Thymus (tissue), 11 donors: ENCODE data around the gene PKDREJ. TPM values are rescaled to one million over a fixed set of nuclear protein-coding genes. Genes with fewer than 3 reads are reported as not detected.
A peak's percentile ranks its signal among the peaks of the same experiment; 100 is the strongest.

Experiments used
- DNase-seq, 9 donors: peaks; one replicate each; pipeline ENCODE4 v3.0.0-alpha.2; 2013; ENCODE audit warnings: low spot score in 9 of 9, low read depth in 6 of 9, missing footprints in 1 of 9
- H3K27ac ChIP-seq, 2 donors: one replicate each; pipeline ENCODE4 v1.5.1; 2013; ENCODE audit warnings: control low read depth in 1 of 2, low read depth in 1 of 2, low read length in 1 of 2, mild to moderate bottlenecking in 1 of 2, moderate library complexity in 1 of 2
- H3K27me3 ChIP-seq, 2 donors: one replicate each; pipeline ENCODE4 v1.5.1; 2013; ENCODE audit warnings: low read length in 1 of 2; ENCODE audit not compliant: control insufficient read depth in 2 of 2, insufficient read depth in 1 of 2
- H3K36me3 ChIP-seq, 2 donors: one replicate each; pipeline ENCODE4 v1.5.1; 2013; ENCODE audit warnings: low read length in 1 of 2, mild to moderate bottlenecking in 1 of 2, moderate library complexity in 1 of 2; ENCODE audit not compliant: control insufficient read depth in 2 of 2, insufficient read depth in 2 of 2
- H3K4me1 ChIP-seq, 2 donors: one replicate each; pipeline ENCODE4 v1.5.1; 2013; ENCODE audit warnings: low read length in 2 of 2; ENCODE audit not compliant: control insufficient read depth in 2 of 2, insufficient read depth in 2 of 2
- H3K4me3 ChIP-seq, 2 donors: one replicate each; pipeline ENCODE4 v1.5.1; 2013; ENCODE audit warnings: low read length in 2 of 2, control low read depth in 1 of 2, mild to moderate bottlenecking in 1 of 2
- H3K9me3 ChIP-seq, 2 donors: one replicate each; pipeline ENCODE4 v1.5.1; 2013; ENCODE audit warnings: low read length in 1 of 2, mild to moderate bottlenecking in 1 of 2; ENCODE audit not compliant: control insufficient read depth in 2 of 2, insufficient read depth in 1 of 2
- WGBS: extraction: QIAGEN DNeasy Blood & Tissue Kit; methylation state at CpG from one replicate; pipeline ENCODE4 v1.1.7; 2013; 5-methylcytosine and 5-hydroxymethylcytosine counted together
- polyA plus RNA-seq: library from polyadenylated mRNA; stranded (reverse); fragments of 200-250 nt; gene quantifications from one replicate; pipeline ENCODE4 v1.2.3, GENCODE V29; 2013
- total RNA-seq: library from RNA; stranded (reverse); fragments of 120-200 nt; gene quantifications from one replicate; pipeline ENCODE4 v1.2.4, GENCODE V29; 2013
- donor health status: healthy.

PKDREJ gene
- total and polyA plus RNA-seq, 2 donors: 0.02 TPM; not detected in 1

- Histone ChIP-seq H3K36me3 (peaks cover 9 to 29% of the 10 kb centered on the region in 2 donors), H3K4me3 (peak overlapping the region; percentile 61 to 79), H3K27ac (peak overlapping the region in 1 of 2 donors; percentile 77), H3K27me3 (no peaks in the 10 kb centered on the region), H3K9me3 (peaks cover 0 to 3% of the 10 kb centered on the region in 2 donors), H3K4me1 (peaks cover 31 to 59% of the 10 kb centered on the region in 2 donors)
- peak in 3 of 9 donors; percentile 13 to 58 (median 24) for DNase-seq
- 7% methylated on average over 32 of the region's 32 CpGs for WGBS
These were observed 34.1 kb upstream of the PKDREJ start for GRCh38 chr22:46297151-46297812.

GRCh38 chr22:46296257-46297150, 33.4 kb upstream of the PKDREJ start, which contains the start of gene GTSE1:
TSS of gene GTSE1 (plus strand) at chr22:46296870. CDS start at chr22:46297401, 531 bp downstream.
- peak; percentile 97 to 100 (median 99) for DNase-seq
- 3% methylated on average over 76 of the region's 76 CpGs for WGBS
- Histone ChIP-seq H3K27ac (peak within 1 kb of the TSS; percentile 88 to 91), H3K36me3 (peaks cover 9 to 25% of the 10 kb centered on the region in 2 donors), H3K4me3 (peak within 1 kb of the TSS; percentile 61 to 79), H3K9me3 (peaks cover 0 to 8% of the 10 kb centered on the region in 2 donors), H3K27me3 (no peaks in the 10 kb centered on the region), H3K4me1 (peaks cover 31 to 59% of the 10 kb centered on the region in 2 donors)

- peaks cover 5 to 16% of the 10 kb centered on the region in 2 donors for H3K36me3 ChIP-seq
These were observed 32.3 kb upstream of the PKDREJ start for GRCh38 chr22:46295277-46295971.

GRCh38 chr22:46294784-46295183, 31.6 kb upstream of the PKDREJ start:
- Histone ChIP-seq H3K9me3 (peaks cover 0 to 8% of the 10 kb centered on the region in 2 donors), H3K36me3 (peaks cover 3 to 12% of the 10 kb centered on the region in 2 donors), H3K27ac (no peak overlapping the region), H3K4me3 (no peak overlapping the region), H3K27me3 (peaks cover 0 to 3% of the 10 kb centered on the region in 2 donors), H3K4me1 (peaks cover 31 to 59% of the 10 kb centered on the region in 2 donors)
- WGBS: over 99% methylated on average over 2 of the region's 2 CpGs
- no peak for DNase-seq

More at GRCh38 chr22:46295277-46295971, 32.3 kb upstream of the PKDREJ start:
- Histone ChIP-seq H3K9me3 (peaks cover 0 to 8% of the 10 kb centered on the region in 2 donors), H3K27me3 (peaks cover 0 to under 1% of the 10 kb centered on the region in 2 donors), H3K27ac (no peak overlapping the region), H3K4me1 (peaks cover 31 to 59% of the 10 kb centered on the region in 2 donors), H3K4me3 (peak overlapping the region in 1 of 2 donors; percentile 79)
- DNase-seq: no peak
- WGBS: 93% methylated on average over 4 of the region's 4 CpGs

- H3K36me3 ChIP-seq: peaks cover 0 to 2% of the 10 kb centered on the region in 2 donors
- H3K9me3 ChIP-seq: peaks cover 0 to 8% of the 10 kb centered on the region in 2 donors
- H3K4me1 ChIP-seq: peaks cover 31 to 53% of the 10 kb centered on the region in 2 donors
- peak overlapping the region in 1 of 2 donors; percentile 73 for H3K27ac ChIP-seq
- 36% methylated on average over 11 of the region's 11 CpGs for WGBS
- peak; percentile 40 to 90 (median 71) for DNase-seq
- H3K4me3 ChIP-seq: no peak overlapping the region
- peaks cover 0 to 6% of the 10 kb centered on the region in 2 donors for H3K27me3 ChIP-seq
These were observed 30.6 kb upstream of the PKDREJ start for GRCh38 chr22:46293577-46294260.

GRCh38 chr22:46292732-46293131, 29.6 kb upstream of the PKDREJ start:
- Histone ChIP-seq H3K27ac (peak overlapping the region in 1 of 2 donors; percentile 73), H3K4me1 (peaks cover 27 to 50% of the 10 kb centered on the region in 2 donors), H3K4me3 (no peak overlapping the region), H3K36me3 (no peaks in the 10 kb centered on the region), H3K9me3 (peaks cover 0 to 8% of the 10 kb centered on the region in 2 donors), H3K27me3 (peaks cover 0 to 6% of the 10 kb centered on the region in 2 donors)
- DNase-seq: no peak
- WGBS: 97% methylated on average over 14 of the region's 14 CpGs

- Histone ChIP-seq H3K27ac (no peak overlapping the region), H3K4me3 (no peak overlapping the region), H3K27me3 (peaks cover 0 to 6% of the 10 kb centered on the region in 2 donors), H3K4me1 (peaks cover 21 to 45% of the 10 kb centered on the region in 2 donors), H3K36me3 (no peaks in the 10 kb centered on the region), H3K9me3 (peaks cover 0 to 6% of the 10 kb centered on the region in 2 donors)
- DNase-seq: no peak
- 98% methylated on average over 3 of the region's 3 CpGs for WGBS
These were observed 29.0 kb upstream of the PKDREJ start for GRCh38 chr22:46292173-46292572.
